Activated T-helper 2 cell treated with anti-CD3 and anti-CD28 coated beads, Interferon-gamma antibody, Interleukin-2, Interleukin-4, amounts not matched to agents 10 μg/mL and 5 μg/mL and 100 μg/mL, durations not matched to agents 14 hours and 24 hours and 36 hours (primary cell): ENCODE data around the gene SNX22. TPM values are rescaled to one million over a fixed set of nuclear protein-coding genes. Genes with fewer than 3 reads are reported as not detected.

ENCODE experiments used
- DNase-seq: peaks from one replicate; pipeline ENCODE4 v3.0.0; 2021; ENCODE audit warnings: low spot score
- H3K27ac Mint-ChIP-seq: one replicate; pipeline ENCODE4 v1.8.0; 2021; ENCODE audit warnings: mixed read lengths
- H3K27me3 Mint-ChIP-seq: one replicate; pipeline ENCODE4 v1.8.0; 2021; ENCODE audit warnings: low read depth, mixed read lengths
- H3K36me3 Mint-ChIP-seq: one replicate; pipeline ENCODE4 v1.8.0; 2021; ENCODE audit warnings: low read depth, mixed read lengths
- H3K4me1 Mint-ChIP-seq: one replicate; pipeline ENCODE4 v1.8.0; 2021; ENCODE audit warnings: low read depth, mixed read lengths
- H3K4me3 Mint-ChIP-seq: one replicate; pipeline ENCODE4 v1.8.0; 2021; ENCODE audit warnings: low read depth, mild to moderate bottlenecking, moderate library complexity, mixed read lengths
- H3K9me3 Mint-ChIP-seq: one replicate; pipeline ENCODE4 v1.8.0; 2021; ENCODE audit warnings: mixed read lengths
- intact Hi-C: fragments of 100-400 bp; cut with micrococcal nuclease; formaldehyde crosslinking; loops from one replicate; pipeline ENCODE4 v1.15.1; 2023
- total RNA-seq: library from RNA; stranded (reverse); gene quantifications from 2 replicates; pipeline ENCODE4 v1.2.3, GENCODE V29; 2022

Gene SNX22
- total RNA-seq, 1 donor from 2014 or later = 0.98 TPM

DNA sequence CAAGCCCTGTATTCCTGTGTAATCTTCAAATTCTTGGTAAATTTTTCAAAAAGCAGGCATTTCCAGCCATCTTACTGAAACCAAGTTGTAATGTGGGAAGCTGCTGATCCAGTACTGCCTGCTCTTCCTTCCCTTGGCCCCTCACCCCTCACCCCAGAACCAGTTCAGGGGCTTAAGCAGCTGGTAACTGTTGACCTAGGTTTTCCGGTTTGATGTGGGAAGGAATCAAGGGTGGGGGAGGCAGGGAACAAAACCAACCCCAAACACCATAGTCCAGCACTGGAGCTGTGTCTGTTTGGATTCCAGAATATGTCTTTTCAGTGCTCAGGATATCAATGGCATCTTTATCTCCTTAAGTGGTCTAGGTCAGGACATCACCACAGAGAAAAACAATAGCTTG is 29.1 kb upstream of the SNX22 start:
- intact Hi-C loops = no loop called here
- H3K9me3 Mint-ChIP-seq = no peaks in the 10 kb centered on the region
- no peaks in the 10 kb centered on the region for H3K27me3 Mint-ChIP-seq
- H3K4me1 Mint-ChIP-seq = no peaks in the 10 kb centered on the region
- H3K4me3 Mint-ChIP-seq = no peak overlapping the region
- H3K27ac Mint-ChIP-seq = no peak overlapping the region
- peaks cover 61% of the 10 kb centered on the region for H3K36me3 Mint-ChIP-seq
- DNase-seq = no peak

DNA sequence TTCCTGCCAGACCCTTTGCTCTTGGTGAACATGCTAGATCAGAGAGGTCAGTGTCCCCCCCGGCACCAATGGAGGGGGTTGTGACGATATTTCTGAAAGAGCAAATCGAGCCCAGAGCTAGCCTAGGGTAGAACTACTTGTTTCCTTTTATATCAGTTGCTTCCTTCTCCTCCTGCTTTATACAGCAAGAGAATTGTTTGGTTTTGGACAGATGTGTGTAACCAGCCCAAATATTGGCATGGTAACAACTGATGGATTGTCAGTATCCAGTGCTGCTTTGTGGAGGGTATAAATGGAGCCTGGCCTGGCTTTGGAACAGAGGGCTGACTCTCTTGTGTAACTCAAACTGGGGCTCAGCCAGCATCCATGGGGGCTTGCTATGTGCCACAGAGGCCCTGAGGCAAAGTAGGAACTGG is 28.6 kb upstream of the SNX22 start:
- no peaks in the 10 kb centered on the region for H3K9me3 Mint-ChIP-seq
- H3K27ac Mint-ChIP-seq = no peak overlapping the region
- peaks cover 63% of the 10 kb centered on the region for H3K36me3 Mint-ChIP-seq
- no peaks in the 10 kb centered on the region for H3K4me1 Mint-ChIP-seq
- intact Hi-C loops = no loop called here
- no peaks in the 10 kb centered on the region for H3K27me3 Mint-ChIP-seq
- no peak overlapping the region for H3K4me3 Mint-ChIP-seq
- no peak for DNase-seq

DNA sequence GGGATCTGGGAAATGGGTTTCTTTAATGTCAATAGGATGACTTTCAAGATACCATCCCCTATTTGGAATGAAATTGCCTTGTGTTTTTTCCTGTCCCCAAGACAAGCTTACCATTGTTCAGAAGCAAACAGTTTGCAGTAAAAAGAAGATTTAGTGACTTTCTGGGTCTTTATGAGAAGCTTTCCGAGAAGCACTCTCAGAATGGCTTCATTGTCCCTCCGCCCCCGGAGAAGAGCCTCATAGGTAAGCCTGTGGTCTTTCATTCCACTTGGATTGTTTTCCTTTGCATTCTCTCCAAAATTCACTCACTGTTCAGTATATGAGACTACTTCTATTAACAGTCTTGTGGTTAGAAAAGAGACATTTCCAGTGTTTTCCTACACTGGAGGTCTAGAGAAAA is 25.6 kb upstream of the SNX22 start:
- Mint-ChIP-seq H3K4me1 (no peaks in the 10 kb centered on the region), H3K27me3 (no peaks in the 10 kb centered on the region), H3K36me3 (peaks cover 66% of the 10 kb centered on the region), H3K4me3 (no peak overlapping the region), H3K9me3 (no peaks in the 10 kb centered on the region), H3K27ac (no peak overlapping the region)
- DNase-seq = no peak
- intact Hi-C loops = no loop called here

DNA sequence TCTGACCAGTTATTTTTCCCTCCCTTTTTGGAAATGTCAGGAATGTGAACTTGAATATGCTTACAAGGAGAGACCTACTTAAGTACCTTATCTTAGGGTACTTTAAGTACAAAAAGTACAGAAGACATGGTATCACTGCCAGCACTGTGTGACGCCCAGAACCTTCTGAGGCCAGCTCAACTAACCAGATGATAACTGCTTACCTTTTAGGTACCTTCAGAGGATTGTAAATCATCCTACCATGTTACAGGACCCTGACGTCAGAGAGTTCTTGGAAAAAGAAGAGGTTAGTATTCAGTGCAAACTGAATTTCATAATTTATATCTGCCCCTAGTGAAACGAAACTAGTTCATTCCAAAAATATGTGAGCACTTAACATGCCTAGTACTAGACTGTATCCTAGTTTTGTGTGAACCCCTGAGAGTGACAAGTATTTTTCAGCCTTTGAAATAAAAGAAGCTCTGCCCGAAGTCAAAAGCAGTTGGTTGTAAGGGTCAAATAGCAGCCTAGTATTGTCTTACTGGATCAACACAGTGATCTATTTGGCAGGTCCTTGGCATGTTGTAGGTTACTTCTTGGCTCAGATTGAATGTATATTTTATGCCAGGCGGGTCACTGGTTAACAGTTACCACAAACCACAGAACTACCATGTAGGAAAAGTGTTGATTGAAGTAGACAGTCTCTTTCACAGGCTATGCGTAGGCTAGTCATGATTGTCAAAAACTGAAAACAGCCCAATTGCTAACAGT is 23.8 kb upstream of the SNX22 start:
- Mint-ChIP-seq H3K27ac (no peak overlapping the region), H3K36me3 (peaks cover 77% of the 10 kb centered on the region)

DNA sequence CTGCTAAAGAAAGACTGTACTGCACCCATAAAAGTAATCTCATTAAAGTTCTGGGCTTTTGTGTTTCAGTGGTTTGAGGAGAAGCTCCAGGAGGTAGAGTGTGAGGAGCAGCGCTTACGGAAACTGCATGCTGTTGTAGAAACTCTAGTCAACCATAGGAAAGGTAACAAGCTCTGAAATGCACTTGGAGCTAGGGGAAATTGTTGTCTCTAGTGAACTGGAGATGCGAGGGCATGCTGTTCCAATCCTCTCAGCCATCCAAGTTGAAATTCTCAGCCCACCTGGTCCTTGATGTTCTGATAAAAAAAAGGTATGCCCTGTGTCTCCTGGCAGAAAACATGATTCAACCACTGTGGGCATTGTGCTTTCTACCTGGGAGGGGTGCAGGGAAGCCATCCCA is 21.4 kb upstream of the SNX22 start:
- Mint-ChIP-seq H3K36me3 (peaks cover 77% of the 10 kb centered on the region), H3K4me1 (no peaks in the 10 kb centered on the region), H3K27ac (no peak overlapping the region), H3K27me3 (no peaks in the 10 kb centered on the region), H3K4me3 (no peak overlapping the region), H3K9me3 (no peaks in the 10 kb centered on the region)
- intact Hi-C loops = no loop called here
- DNase-seq = no peak

More for the DNA sequence above, 23.8 kb upstream of the SNX22 start:
- Mint-ChIP-seq H3K27me3 (no peaks in the 10 kb centered on the region), H3K4me1 (no peaks in the 10 kb centered on the region), H3K4me3 (no peak overlapping the region), H3K9me3 (no peaks in the 10 kb centered on the region)
- DNase-seq = no peak
- intact Hi-C loops = no loop called here

DNA sequence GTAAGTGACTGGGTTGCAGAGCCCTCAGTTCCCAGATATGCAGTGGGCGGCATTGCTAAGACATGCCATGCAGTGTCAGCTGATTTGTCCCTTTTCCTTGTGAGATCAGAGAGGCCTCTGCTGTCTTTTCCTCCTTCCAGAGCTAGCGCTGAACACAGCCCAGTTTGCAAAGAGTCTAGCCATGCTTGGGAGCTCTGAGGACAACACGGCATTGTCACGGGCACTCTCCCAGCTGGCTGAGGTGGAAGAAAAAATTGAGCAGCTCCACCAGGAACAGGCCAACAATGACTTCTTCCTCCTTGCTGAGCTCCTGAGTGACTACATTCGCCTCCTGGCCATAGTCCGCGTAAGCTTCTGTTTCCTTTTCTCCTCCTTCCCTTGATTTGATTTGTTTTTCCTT is 20.0 kb upstream of the SNX22 start:
- no peaks in the 10 kb centered on the region for H3K9me3 Mint-ChIP-seq
- intact Hi-C loops = no loop called here
- H3K36me3 Mint-ChIP-seq = peaks cover 78% of the 10 kb centered on the region
- no peak overlapping the region for H3K4me3 Mint-ChIP-seq
- no peaks in the 10 kb centered on the region for H3K27me3 Mint-ChIP-seq
- H3K4me1 Mint-ChIP-seq = no peaks in the 10 kb centered on the region
- DNase-seq = no peak
- no peak overlapping the region for H3K27ac Mint-ChIP-seq

DNA sequence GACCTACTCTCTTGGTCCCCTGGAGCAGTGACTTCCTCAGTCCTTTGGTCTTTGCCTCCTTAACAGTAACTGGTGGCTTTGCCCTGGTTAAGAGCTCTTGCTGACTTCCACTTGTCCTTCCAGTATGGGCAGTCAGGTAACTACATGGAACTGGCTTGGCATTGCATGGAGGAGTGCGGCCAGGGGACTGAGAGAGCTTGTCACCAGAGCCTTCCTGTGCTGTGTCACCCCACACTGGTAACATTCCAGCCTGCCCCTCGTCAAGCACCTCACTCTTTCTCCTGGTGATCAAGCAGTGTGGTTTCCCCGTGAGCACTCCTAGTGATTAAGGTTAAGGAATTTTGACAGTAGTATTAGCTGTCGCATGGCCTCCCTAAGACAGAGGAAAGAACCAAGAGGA is 19.3 kb upstream of the SNX22 start:
- DNase-seq = no peak
- Mint-ChIP-seq H3K27ac (no peak overlapping the region), H3K9me3 (no peaks in the 10 kb centered on the region), H3K27me3 (no peaks in the 10 kb centered on the region), H3K4me3 (no peak overlapping the region), H3K36me3 (peaks cover 78% of the 10 kb centered on the region), H3K4me1 (no peaks in the 10 kb centered on the region)
- intact Hi-C loops = no loop called here

DNA sequence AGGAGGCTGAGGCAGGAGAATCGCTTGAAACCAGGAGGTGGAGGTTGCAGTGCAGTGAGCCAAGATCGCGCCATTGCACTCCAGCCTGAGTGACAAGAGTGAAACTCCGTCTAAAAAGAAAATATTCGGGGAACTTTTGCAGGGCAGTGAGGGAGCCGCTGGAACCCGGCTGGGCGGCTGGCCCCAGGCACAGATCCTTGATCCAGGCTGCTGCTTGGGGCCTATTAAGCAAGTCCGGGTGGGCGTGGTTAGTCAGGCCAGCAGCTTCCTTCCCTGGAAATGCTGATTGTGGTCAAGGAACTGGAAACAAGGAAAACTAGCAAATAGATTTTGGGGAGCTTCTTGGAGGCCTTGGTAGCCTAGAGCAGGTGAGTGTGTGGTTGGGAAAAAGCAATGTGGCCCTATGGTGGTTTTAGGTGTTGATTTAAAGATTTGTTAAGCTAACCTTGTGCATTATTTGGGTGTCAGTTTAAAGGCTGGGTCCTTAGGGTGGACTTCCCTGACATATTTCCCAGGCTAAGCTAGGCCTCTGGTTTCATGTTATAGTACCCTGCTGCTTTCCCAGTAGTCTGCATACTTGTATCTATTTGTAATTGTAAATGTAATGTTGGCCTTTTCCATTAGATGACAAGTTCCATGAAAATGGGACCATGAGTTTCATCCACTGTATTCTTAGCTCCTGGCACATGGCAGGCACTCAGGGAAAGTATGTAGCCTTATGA is 17.7 kb upstream of the SNX22 start:
- Mint-ChIP-seq H3K27ac (no peak overlapping the region), H3K36me3 (peaks cover 74% of the 10 kb centered on the region), H3K27me3 (no peaks in the 10 kb centered on the region), H3K4me1 (no peaks in the 10 kb centered on the region), H3K9me3 (no peaks in the 10 kb centered on the region), H3K4me3 (no peak overlapping the region)
- intact Hi-C loops = no loop called here
- no peak for DNase-seq

DNA sequence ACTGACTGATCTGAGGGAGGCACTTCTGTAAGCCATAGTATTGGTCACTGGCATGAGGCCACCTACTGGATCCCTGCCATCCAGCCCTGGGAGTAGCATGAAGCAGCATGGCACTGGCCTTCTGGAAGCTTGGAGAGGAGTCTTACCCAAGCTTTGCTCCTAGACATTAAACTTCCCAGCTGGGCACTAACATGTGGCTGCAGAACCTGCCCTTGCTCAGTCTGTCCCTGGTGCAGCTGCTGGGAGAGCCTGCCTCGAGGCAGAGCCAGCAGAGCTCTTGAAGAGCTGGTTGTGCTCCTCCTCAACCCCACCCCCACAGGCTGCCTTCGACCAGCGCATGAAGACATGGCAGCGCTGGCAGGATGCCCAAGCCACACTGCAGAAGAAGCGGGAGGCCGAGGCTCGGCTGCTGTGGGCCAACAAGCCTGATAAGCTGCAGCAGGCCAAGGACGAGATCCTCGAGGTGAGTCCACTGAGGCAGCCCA is 17.1 kb upstream of the SNX22 start:
- Mint-ChIP-seq H3K9me3 (no peaks in the 10 kb centered on the region), H3K4me3 (no peak overlapping the region), H3K27ac (no peak overlapping the region), H3K27me3 (no peaks in the 10 kb centered on the region), H3K4me1 (no peaks in the 10 kb centered on the region), H3K36me3 (peaks cover 70% of the 10 kb centered on the region)
- intact Hi-C loops = no loop called here
- no peak for DNase-seq

DNA sequence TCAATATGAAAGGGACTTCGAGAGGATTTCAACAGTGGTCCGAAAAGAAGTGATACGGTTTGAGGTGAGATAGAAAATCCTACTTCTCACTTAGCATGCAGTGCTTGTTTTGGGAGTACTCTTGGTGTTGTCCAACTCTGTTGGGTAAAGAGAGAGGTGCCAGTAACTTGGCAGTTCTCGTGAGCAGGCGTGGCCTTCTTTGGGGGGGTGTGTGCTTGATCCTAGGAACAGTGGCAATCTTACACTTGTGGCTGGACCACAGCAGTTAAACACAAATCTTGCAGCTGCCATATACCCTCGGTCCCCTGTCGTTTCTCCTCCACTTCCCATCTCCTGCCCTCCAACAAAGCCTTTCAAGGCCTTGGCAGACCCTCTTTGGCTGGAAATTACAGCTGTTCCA is 15.2 kb upstream of the SNX22 start:
- Mint-ChIP-seq H3K9me3 (no peaks in the 10 kb centered on the region), H3K27ac (no peak overlapping the region), H3K4me1 (no peaks in the 10 kb centered on the region), H3K27me3 (no peaks in the 10 kb centered on the region), H3K36me3 (peaks cover 64% of the 10 kb centered on the region), H3K4me3 (no peak overlapping the region)
- intact Hi-C loops = no loop called here
- DNase-seq = no peak

DNA sequence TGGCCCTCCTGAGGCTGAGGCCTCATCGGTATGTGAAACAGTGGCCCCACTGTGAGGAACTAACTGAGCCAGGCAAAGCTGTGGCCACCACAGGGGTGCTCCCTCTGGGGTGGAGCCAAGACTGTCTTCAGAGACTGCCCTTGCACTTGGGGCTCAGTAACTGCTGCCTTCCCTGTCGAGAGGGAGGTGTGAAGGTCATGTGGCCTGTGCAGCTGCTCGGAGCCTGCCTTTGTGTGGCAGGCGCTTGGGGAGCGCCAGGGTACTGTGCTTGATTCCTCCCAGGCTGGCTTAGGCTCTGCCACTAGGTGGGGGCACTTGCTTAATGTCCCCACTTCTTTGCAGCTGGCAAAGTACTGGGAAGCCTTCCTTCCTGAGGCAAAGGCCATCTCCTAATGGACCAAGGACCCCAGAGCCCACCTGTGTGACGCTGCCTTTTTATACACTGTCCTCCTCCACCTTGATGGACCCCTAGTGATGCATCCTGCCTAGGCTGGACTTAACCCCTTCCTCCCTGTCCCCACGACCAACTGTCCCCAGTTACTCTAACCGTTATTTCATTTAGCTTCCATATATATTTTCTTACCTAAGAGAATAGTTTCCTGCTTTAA is 14.2 kb upstream of the SNX22 start:
- Mint-ChIP-seq H3K36me3 (peaks cover 58% of the 10 kb centered on the region), H3K9me3 (no peaks in the 10 kb centered on the region), H3K4me1 (no peaks in the 10 kb centered on the region), H3K27me3 (no peaks in the 10 kb centered on the region), H3K4me3 (no peak overlapping the region), H3K27ac (no peak overlapping the region)
- DNase-seq = no peak
- intact Hi-C loops = no loop called here

DNA sequence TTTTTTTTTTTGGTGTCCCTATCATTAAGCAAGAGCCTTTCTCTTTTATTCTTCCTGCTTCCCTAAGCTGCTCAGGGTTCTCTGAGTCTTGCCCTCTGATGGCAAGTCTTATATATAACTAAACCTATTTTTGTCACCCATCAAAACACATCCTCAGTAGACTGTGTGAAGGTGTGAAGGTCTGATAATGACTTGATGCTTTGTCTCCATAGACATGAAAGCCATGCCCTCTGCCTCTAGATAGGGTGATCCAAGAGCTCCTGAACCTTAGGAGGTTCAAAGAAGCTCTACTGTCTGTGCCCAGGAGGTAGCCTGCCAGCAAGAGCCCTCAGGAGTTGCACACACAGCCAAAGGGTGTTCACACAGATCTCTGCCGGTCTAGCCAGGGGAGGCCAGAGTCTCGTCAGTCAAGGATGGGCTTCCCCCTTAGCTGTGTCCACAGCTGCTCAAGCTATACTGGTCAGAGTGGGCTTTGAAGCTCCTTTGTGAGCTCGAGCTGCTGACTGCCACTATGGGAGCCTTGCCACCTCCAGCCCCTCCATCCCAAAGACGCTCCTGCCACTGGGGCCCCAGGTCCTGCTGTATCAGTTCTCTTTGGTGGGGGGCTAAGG is 13.1 kb upstream of the SNX22 start:
- DNase-seq = no peak
- H3K27ac Mint-ChIP-seq = no peak overlapping the region
- no peak overlapping the region for H3K4me3 Mint-ChIP-seq
- H3K36me3 Mint-ChIP-seq = peaks cover 47% of the 10 kb centered on the region
- intact Hi-C loops = no loop called here
- no peaks in the 10 kb centered on the region for H3K9me3 Mint-ChIP-seq
- no peaks in the 10 kb centered on the region for H3K27me3 Mint-ChIP-seq
- H3K4me1 Mint-ChIP-seq = no peaks in the 10 kb centered on the region
